ENCODE data around the gene CLIP3. TPM values are rescaled to one million over a fixed set of nuclear protein-coding genes. Genes with fewer than 3 reads are reported as not detected.
"Not testable (repeated sequence)": the region's sequence is repeated elsewhere in the genome, so short reads cannot be mapped to it uniquely, and the experiment has no call there.

Gene CLIP3
- total RNA-seq, 1 donor from 2014 or later: 5.7 TPM

- DNase-seq: no peak
Observed at GRCh38 chr19:36047835-36048234, 15.2 kb upstream of the CLIP3 start.

- no peak for DNase-seq
Observed at GRCh38 chr19:36046443-36047050, 13.9 kb upstream of the CLIP3 start.

- no peak for DNase-seq
Observed at GRCh38 chr19:36043952-36044351, 11.3 kb upstream of the CLIP3 start.

GRCh38 chr19:36041831-36042230, 9.2 kb upstream of the CLIP3 start:
- DNase-seq: no peak

- not testable (repeated sequence) for DNase-seq
Observed at GRCh38 chr19:36041092-36041491, 8.4 kb upstream of the CLIP3 start.

GRCh38 chr19:36040495-36040894, 7.8 kb upstream of the CLIP3 start:
- DNase-seq: no peak

- no peak for DNase-seq
Observed at GRCh38 chr19:36031308-36031707, 1.4 kb downstream of the CLIP3 start.

GRCh38 chr19:36030264-36031148, 2.2 kb downstream of the CLIP3 start:
- peak; percentile 61 for DNase-seq

- no peak for DNase-seq
Observed at GRCh38 chr19:36028313-36029041, 4.2 kb downstream of the CLIP3 start.

GRCh38 chr19:36027696-36028095, 5.0 kb downstream of the CLIP3 start:
- no peak for DNase-seq

GRCh38 chr19:36026091-36026876, 6.4 kb downstream of the CLIP3 start:
- DNase-seq: no peak

GRCh38 chr19:36025541-36025940, 7.1 kb downstream of the CLIP3 start:
- no peak for DNase-seq

- DNase-seq: no peak
Observed at GRCh38 chr19:36023432-36023831, 9.2 kb downstream of the CLIP3 start.

GRCh38 chr19:36019061-36019670, 13.5 kb downstream of the CLIP3 start:
- no peak for DNase-seq

- DNase-seq: peak; percentile 100
Observed at GRCh38 chr19:36014012-36014924, 18.4 kb downstream of the CLIP3 start, which contains the start of gene ALKBH6. ALKBH6 (minus strand) TSS chr19:36014213; CDS start chr19:36013397, 816 bp downstream.

- DNase-seq: no peak
Observed at GRCh38 chr19:36013280-36014011, 19.2 kb downstream of the CLIP3 start.

- no peak for DNase-seq
Observed at GRCh38 chr19:36010402-36010801, 22.3 kb downstream of the CLIP3 start.

GRCh38 chr19:36009633-36010379, 22.9 kb downstream of the CLIP3 start:
- DNase-seq: no peak

GRCh38 chr19:36009220-36009619, 23.5 kb downstream of the CLIP3 start:
- peak; percentile 65 for DNase-seq
